GM18907 (cell line): ENCODE measurements around the gene MEGF11.

ENCODE experiments used
- ATAC-seq: cut with Tn5 transposase; IDR thresholded peaks from one replicate; pipeline ENCODE4 v1.9.1; 2021; ENCODE audit warnings: mild to moderate bottlenecking, moderate library complexity; ENCODE audit not compliant: unreplicated experiment

Gene MEGF11

DNA sequence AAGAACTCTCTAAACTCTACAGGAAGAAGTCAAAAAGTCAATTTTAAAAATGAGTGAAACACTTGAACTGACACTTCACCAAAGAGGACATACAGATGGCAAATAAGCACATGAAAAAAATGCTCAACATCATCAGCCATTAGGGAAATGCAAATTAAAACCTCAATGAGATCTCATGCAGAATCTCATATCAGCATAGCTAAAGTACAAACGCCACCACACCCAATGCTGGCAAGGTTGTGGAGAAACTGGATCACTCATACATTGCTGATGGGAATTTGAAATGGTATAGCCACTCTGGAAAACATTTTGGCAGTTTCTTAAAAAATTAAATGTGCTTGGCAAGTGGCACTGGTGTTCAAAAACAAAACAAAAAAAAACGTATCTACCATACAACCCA, 34.2 kb downstream of the MEGF11 start:
- no peak for ATAC-seq

DNA sequence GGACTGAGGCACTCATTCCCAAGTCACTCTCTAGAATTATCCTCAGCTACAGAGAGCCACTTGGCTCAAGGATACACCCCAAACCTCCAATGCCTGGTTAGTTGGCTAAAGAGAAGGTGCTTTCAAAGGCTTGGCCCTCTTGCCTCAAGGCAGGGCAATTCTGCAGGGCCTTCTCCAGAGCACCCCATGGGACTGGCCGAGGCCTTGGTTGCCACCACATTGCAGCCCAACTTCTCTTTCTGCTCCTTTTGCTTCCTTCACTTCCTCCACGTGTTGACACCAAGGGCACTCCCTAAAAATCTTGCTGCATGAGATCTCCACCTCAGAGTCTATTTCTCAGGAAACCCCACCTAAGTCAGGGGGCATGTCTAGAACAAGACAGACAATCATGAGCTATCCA, 36.7 kb downstream of the MEGF11 start:
- no peak for ATAC-seq

DNA sequence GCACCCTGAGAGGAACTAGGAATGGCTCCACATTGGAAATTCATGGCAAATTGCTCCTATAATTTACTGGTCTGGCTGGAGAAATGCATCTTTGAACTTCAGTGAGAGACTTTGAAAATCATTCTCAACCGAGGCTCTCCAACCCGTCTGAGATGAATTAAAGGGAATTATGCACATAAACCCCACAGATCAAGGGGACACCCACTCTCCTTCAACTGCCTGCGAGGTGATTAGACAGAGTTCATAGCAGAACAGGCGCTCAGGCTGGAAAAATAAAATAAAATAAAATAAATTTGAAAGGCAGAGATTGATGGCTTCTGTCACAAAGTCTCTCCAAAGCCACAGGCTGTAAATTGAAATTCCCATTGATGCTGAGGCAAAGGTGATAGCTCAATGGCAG, 37.7 kb downstream of the MEGF11 start:
- no peak for ATAC-seq

DNA sequence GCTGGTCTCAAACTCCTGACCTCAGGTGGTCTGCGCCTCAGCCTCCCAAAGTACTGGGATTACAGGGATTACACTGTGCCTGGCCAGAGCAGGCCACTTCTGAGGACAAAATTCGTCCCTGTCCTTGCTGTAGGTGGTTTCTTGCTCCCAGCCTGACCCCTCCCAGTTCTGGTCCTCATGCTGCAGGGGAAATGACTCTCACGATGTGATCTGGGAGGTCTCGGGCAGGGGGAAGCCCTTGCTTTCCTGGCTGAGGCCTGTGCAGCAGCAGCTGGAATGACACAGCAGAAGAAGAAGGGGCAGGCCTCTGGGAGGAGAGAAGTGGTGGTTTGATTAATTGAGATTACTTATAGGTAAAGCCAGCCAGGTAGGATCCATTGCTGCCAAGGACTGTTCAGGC, 39.3 kb downstream of the MEGF11 start:
- no peak for ATAC-seq

DNA sequence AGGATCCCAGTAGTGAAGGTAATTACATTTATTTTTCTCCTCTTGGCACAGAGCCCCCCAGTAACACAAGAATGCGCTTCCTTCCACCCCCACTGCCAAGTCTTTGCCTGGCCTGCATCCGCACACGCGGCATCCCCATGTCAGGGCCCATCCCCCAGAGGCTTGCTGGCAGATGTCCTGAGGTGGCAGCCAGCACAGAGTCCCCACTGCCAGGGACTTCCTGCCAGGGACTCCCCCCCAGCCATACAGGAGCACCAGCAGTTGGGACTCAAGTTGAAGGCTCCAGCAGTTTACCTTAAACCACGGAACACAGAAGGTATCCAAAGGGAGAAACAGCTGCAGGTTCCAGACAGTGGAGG, 41.0 kb downstream of the MEGF11 start:
- no peak for ATAC-seq

DNA sequence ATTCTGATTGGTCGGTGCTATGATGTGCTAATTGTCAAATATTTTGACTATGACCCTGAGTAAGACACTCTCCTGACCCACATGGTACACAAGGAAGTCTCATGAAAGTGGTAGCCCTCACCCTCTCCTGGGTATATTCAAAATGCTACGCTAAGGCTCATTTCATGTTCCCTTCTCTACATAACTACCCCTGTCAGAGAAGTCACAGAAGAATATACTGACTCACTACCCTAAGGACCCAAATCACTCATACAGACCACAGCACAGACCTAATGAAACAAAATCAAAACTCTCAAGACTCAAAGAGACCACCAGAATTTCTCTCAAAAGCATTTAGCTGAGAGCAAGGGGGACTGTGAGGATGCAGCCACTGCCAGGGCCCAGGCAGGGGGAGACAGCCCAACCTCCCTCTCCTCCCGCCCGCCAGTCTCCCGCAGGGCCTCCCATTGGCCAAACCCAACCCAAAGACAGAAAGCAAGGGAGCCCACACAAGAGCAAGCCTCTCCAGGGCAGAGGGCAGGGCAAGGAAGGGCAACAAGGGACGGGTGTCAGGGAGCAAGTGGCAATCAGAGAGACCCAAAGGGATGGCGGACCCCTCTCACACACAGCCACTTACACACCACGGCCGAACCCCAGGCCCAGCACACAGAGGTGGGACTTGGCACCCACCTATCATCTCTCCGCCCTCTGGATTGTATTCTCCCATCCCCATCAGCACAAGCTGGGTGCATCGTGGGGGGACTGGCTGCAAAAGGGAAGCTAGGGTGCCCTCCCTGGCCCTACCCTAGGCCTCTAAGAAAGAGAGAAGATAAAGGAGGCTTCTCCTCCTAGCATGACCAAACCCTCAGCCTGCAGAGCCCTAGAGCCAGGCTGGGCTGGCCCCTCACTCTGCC, 41.6 kb downstream of the MEGF11 start:
- ATAC-seq: no peak

DNA sequence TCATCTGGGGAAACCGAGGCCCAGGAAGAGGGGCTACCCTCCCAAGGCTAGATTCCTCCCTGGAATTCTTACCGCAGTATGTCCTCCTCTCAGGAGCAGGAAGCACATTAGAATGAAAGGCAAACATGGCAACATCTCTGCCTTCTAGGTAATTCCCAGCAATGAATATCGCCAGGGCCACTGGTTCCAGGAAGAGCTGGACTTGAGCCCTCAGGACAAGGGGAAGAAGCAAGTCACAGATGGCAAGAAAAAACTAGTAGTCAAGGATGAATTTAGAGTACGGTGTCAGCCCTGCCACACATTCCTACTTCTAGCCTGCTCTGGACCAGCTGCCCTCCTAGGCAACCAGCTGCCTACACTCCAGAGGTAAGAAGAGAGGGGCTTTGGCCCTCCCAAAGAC, 42.9 kb downstream of the MEGF11 start:
- no peak for ATAC-seq

DNA sequence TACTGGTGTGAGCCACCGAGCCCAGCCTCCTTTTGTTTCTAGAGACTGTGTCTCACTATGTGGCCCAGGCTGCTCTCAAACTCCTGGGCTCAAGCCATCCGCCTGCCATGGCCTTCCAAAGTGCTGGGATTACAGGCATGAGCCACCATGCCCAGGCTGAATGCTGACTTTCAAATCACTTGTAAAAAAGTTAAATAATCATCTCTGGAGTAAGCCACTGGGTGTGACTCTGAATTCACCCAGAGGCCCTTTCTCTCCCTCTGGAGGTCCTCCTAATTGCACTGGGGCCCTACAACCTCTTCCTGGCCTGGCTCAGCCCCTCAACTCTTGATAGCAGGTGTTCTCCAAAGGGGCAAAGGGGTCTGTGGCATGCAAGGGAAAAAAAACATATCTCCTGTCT, 54.8 kb downstream of the MEGF11 start:
- ATAC-seq: no peak

DNA sequence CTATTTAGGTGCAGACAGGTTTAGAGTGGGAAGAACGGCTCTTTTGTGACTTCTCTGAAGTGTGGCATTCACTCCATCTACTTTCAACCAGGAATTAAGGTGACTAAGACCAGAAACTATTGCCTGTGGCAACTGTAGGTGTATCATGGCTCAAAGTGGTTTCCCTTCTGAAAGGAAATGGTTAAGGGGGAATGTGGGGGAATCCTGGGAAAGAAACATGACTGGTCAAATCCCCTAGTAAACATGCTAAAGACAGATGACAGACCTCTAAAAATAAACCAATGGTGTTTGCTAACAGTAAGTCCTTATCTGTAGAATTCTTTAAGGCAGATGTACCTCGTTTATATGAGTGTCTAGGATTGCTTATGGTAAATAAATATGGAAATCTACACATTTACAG, 56.9 kb downstream of the MEGF11 start:
- no peak for ATAC-seq

DNA sequence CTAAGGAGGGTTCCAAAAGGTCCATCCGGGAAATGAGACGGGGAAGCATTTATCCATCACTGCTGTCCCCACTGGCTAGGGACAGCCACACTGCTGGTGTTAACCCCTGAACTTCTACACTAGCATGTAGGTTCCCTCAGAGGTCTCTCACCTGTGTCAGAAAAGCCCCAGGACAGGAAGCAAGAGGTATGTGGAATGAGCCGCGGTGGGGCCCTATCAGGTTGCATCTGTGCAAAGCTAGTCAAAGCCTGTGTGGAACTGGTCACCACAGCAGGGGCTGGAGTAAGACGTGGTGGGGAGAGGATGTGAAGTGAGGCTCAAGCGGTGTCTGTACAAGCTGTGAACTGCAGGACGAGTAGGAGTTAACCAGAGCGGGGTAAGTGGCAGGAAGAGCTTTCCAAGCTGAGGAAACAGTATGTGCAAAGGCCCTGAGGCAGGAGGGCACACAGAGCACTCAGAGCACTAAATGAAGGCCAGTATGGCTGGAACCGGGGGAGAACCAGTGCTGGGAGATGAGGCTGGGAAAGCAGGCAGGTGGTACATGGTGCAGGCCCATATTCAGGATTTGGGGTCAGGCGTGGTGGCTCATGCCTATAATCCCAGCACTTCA, 57.8 kb downstream of the MEGF11 start:
- no peak for ATAC-seq

DNA sequence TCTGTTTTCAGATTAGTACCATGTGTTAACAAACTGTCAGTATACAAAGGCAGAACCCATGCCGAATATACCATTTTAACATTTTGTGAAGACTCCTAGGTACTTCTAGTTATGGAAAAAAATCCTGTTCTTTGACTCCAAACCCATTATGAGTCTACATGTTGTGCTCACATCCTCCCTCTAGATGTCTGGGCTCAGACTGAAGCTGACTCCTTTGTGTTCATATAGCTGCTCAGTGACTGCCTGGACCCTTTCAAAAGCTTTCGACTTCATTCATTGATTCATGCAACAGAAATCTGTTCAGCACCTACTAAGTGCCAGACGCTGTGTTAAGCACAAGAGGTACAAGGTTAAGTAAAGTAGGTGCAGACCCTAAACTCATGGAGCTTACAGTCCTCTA, 60.5 kb downstream of the MEGF11 start:
- ATAC-seq: no peak

DNA sequence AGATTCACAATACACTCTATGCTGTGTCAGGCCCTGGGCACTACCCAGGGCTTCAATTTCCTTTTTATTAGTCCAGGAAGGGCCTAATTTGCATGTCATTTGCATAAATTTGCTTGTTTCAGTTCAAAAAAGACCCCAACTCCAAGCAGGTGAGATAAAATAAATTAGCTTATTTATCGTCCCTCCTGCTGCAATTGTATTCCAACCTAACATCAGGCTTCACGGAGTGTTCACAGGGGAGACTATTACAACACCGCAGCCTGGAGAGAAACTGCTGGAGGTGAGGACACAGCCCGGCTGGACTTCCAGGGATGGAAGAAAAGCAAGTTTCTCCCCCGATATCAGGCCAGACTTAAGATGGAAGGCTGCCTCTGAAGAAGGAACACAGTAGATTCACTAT, 62.8 kb downstream of the MEGF11 start:
- no peak for ATAC-seq

DNA sequence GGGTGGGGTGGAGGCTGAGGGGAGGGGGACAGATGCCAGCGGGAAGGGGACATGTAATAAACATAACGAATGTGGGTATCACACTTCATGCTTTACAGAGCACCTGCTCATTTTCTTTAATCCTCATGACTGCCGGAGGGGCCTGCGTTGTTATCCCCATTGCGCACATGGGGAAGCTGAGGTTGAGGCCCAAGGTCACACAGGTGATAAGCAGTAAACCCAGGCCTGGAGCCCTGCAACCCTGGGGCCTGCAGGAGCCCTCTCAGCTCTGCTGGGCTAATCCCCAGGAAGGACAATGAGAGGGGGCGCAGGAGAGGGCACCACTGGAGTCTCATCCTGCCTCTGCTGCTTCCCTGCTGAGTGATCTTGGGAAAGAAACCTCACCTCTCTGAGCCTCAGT, 64.3 kb downstream of the MEGF11 start:
- ATAC-seq: no peak

DNA sequence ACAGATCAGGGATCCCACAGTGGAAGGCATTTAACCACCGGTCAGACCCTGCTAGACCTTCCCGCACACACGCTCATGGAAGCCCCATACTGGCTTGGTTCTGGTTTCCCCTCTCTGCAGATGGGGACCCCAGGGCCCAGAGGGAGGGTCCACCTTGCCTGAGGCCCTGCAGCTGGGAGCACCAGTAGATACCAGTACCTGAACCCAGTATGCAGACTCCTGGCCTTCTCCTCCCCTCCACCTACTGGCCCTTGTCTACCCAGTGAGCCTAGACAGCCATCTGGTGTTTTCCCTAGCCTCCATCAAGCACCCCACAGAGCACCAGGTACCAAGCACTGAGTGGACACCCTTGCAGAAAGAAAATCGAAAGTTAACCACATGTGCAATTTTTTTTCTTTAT, 65.1 kb downstream of the MEGF11 start:
- ATAC-seq: no peak

DNA sequence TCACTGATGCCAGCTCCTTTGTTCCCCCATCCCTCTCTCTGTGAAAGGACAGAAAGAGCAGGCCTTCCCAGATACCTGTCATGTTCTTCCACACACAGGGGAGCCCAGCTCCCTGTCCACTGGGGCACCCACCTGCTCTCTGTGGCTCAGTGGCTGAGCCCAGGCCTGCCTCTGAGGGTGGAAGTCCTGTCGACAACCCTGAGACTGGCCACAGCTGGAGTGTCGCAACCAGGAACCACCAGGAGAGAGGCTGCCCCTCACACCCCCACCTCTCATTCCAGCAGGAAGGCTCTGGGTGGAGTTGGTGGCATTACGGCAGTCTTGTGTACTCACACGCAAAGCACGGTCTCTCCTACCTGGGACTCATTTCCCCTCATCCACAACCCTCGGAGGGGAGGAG, 66.3 kb downstream of the MEGF11 start:
- no peak for ATAC-seq

DNA sequence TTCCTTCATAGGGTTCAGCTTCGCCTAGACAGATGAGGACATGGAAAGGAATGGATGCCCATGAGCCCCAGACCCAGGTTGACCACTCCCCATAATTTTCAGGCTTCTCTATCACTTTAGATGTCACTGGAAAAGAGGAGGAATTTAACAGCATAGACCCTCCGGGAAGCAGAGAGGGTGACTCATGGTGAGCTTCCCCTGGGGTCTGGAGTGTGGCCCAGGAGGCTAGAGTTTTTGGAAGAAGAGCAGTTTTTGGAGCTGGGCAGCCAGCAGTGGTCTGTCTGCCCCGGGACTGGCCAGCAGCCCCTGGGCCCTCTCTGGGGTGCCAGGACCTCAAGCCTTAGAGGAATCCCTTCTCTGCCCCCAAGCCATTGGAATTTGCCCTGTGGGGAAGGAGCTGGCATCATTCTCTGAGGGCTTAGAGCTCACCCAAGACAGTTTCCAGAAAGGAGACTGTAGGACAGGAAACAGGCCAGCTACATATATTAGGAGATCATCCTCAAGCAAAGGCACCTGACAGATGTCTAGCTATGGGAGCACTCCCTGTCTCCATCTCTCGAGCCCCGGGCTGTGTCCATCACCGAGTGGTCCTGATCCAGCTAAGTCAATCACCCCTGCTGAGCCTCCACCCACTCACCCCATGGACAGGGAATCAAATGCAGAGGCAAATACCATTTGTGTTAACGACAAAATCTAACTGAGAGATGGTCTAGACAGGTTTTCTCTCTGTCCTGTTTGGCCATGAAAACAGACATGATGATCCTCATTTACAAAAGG, 67.3 kb downstream of the MEGF11 start:
- no peak for ATAC-seq

DNA sequence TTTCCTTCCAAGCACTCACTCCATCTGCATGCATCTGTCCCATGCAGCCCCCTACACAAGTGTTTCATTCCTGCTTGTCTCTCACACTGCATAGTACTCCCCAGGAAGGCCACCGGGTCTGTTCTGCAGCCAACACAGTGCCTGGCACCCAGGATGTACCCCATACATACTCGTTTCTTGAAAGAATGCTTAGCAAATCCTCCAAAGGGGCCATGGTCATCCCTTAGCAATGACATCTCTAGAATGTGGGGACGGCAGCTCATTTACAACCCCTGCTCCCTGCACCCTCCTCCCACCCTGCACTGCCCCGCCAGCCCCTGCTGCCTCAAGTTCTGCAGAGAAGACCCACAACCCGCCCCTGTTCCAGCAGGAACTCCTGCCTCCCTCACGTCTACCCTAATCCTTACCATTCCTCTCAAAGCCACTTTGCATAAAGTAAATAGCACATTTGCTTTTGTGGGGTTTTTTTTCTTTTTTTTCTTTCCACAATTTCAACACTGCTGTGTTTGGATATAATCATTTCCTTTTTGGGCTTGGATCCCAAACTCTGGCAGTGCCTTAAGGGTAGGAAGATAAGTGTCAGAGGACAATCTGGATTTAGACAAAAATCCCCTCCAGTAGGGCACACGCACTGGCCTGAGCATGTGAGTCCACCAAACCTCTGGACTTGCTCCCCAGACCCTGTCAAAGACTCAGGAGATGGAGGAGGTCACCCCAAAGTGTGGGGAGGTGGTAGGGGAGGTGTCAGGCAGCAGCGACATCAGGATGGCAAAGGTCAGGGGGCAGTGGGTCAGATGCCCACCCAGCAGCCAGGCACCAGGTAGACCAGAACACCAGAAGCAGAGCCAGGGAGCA, 68.4 kb downstream of the MEGF11 start:
- no peak for ATAC-seq

DNA sequence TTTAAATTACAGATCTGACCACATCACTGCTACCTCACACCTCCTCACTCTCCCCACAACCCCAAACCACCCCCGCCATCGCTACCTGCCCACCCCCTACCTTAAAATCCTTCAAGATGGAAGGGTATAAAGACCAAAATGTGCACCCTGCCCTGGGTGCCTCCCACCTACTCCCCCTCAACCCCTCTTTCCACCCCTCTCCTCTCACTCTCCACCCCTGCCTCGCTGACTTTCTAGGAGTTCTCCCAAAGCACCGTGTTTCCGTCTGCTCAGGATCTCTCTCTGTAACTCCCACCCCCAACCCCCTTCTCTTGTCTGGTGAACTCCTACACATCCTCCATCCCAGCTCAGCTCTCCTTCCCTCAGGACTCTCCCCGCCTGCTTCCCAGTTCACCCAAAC, 69.1 kb downstream of the MEGF11 start:
- ATAC-seq: no peak

DNA sequence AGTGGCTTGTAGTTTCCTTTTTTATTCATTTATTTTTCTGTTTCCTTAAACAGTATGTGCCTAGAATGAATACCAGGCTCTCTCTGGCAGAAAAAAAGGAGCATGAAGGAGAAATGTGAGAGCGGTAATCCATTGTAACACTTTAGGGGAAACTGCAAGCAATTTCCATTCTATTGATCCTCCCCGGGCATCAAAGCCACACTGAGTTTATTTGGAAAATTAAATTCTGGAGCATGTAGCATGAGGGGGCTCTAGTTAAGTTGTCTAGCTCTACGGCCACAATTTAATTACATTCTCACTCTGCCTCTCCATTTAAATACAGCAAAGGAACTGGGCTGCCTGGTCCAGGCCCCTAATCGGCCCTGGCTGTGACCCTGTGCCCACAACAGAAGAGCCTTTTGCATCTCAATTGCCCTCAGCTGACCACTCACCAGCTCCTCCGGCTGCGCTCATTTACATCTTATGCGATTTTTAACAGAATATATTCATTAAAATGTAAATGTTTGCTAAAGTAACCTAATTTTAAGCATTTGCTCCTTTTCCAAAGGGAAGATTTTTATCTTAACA, 72.9 kb downstream of the MEGF11 start:
- no peak for ATAC-seq

DNA sequence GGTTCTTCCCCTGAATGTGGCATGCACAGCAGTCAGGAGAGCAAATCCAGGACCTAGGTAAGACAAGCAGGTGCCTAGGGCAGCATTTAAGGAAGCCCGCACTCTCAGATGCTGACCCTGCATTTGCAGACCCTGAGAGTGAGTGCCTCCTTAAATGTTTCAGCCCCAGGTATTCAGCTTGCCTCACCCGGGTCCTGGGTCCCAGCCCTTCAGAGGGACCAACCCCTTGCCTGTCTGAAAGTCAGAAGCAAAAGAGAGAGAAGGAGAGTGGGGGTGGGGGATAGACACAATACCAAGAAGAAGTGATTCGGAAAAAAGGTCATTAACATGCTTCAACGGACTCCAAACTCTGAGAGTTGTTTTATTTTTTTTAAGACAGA, 75.0 kb downstream of the MEGF11 start:
- no peak for ATAC-seq
